ES-I3 (cell line): ENCODE data around the gene MACROD2.

Experiments
- H3K36me3 ChIP-seq: 2 replicates; pipeline ENCODE4 v1.6.1; 2013; ENCODE audit warnings: mild to moderate bottlenecking, low read length, control low read depth, moderate library complexity; ENCODE audit not compliant: insufficient read depth
- H3K4me1 ChIP-seq: 2 replicates; pipeline ENCODE4 v1.6.1; 2013; ENCODE audit warnings: mild to moderate bottlenecking, control low read depth, low read length; ENCODE audit not compliant: insufficient read depth
- H3K9ac ChIP-seq: 2 replicates; pipeline ENCODE4 v1.6.1; 2013; ENCODE audit warnings: low read depth, mild to moderate bottlenecking, low read length, moderate library complexity
- H3K9me3 ChIP-seq: 2 replicates; pipeline ENCODE4 v1.6.1; 2013; ENCODE audit warnings: mild to moderate bottlenecking, low read length, moderate library complexity; ENCODE audit not compliant: control insufficient read depth, insufficient read depth

The MACROD2 gene

GRCh38 chr20:14892782-14893181 lies 897.5 kb downstream of the MACROD2 start:
- H3K36me3 ChIP-seq = no peaks in the 10 kb centered on the region
- no peaks in the 10 kb centered on the region for H3K4me1 ChIP-seq
- no peaks in the 10 kb centered on the region; the same call in 1 of the 2 replicates for H3K9me3 ChIP-seq
- H3K9ac ChIP-seq = no peak overlapping the region

GRCh38 chr20:14896569-14896968 lies 901.3 kb downstream of the MACROD2 start:
- Histone ChIP-seq H3K4me1 (no peaks in the 10 kb centered on the region), H3K9ac (no peak overlapping the region), H3K9me3 (no peaks in the 10 kb centered on the region; the same call in 1 of the 2 replicates), H3K36me3 (no peaks in the 10 kb centered on the region)

- no peaks in the 10 kb centered on the region for H3K36me3 ChIP-seq
- H3K9me3 ChIP-seq = no peaks in the 10 kb centered on the region; the same call in 1 of the 2 replicates
- H3K9ac ChIP-seq = no peak overlapping the region
- H3K4me1 ChIP-seq = no peaks in the 10 kb centered on the region
These were observed 902.3 kb downstream of the MACROD2 start for GRCh38 chr20:14897608-14898007.

- H3K4me1 ChIP-seq = peaks cover 9% of the 10 kb centered on the region; the same call in 1 of the 2 replicates
- no peaks in the 10 kb centered on the region for H3K9me3 ChIP-seq
- H3K9ac ChIP-seq = no peak overlapping the region
- H3K36me3 ChIP-seq = no peaks in the 10 kb centered on the region
These were observed 907.2 kb downstream of the MACROD2 start for GRCh38 chr20:14902432-14903089.

GRCh38 chr20:14906908-14907434 lies 911.7 kb downstream of the MACROD2 start:
- Histone ChIP-seq H3K36me3 (no peaks in the 10 kb centered on the region), H3K4me1 (peaks cover 9% of the 10 kb centered on the region; the same call in 1 of the 2 replicates), H3K9ac (no peak overlapping the region), H3K9me3 (no peaks in the 10 kb centered on the region; the same call in 1 of the 2 replicates)

GRCh38 chr20:14910126-14910525 lies 914.8 kb downstream of the MACROD2 start:
- Histone ChIP-seq H3K4me1 (peaks cover 9% of the 10 kb centered on the region; the same call in 1 of the 2 replicates), H3K36me3 (no peaks in the 10 kb centered on the region), H3K9me3 (no peaks in the 10 kb centered on the region; the same call in 1 of the 2 replicates), H3K9ac (no peak overlapping the region)

- Histone ChIP-seq H3K36me3 (no peaks in the 10 kb centered on the region), H3K9ac (no peak overlapping the region), H3K4me1 (no peaks in the 10 kb centered on the region), H3K9me3 (no peaks in the 10 kb centered on the region; the same call in 1 of the 2 replicates)
These were observed 918.7 kb downstream of the MACROD2 start for GRCh38 chr20:14913896-14914620.

GRCh38 chr20:14914633-14915032 lies 919.3 kb downstream of the MACROD2 start:
- H3K9me3 ChIP-seq = no peaks in the 10 kb centered on the region; the same call in 1 of the 2 replicates
- H3K9ac ChIP-seq = no peak overlapping the region
- no peaks in the 10 kb centered on the region for H3K36me3 ChIP-seq
- peaks cover 5% of the 10 kb centered on the region; the same call in 1 of the 2 replicates for H3K4me1 ChIP-seq

GRCh38 chr20:14915356-14915755 lies 920.0 kb downstream of the MACROD2 start:
- Histone ChIP-seq H3K9ac (no peak overlapping the region), H3K36me3 (no peaks in the 10 kb centered on the region), H3K9me3 (no peaks in the 10 kb centered on the region), H3K4me1 (peaks cover 5% of the 10 kb centered on the region; the same call in 1 of the 2 replicates)

GRCh38 chr20:14916360-14916920 lies 921.1 kb downstream of the MACROD2 start:
- Histone ChIP-seq H3K36me3 (no peaks in the 10 kb centered on the region), H3K9me3 (no peaks in the 10 kb centered on the region)

GRCh38 chr20:14918281-14918680 lies 923.0 kb downstream of the MACROD2 start:
- peaks cover 8% of the 10 kb centered on the region; the same call in 1 of the 2 replicates for H3K4me1 ChIP-seq
- H3K9ac ChIP-seq = no peak overlapping the region
- H3K36me3 ChIP-seq = no peaks in the 10 kb centered on the region
- no peaks in the 10 kb centered on the region for H3K9me3 ChIP-seq

More at GRCh38 chr20:14916360-14916920, 921.1 kb downstream of the MACROD2 start:
- Histone ChIP-seq H3K9ac (no peak overlapping the region), H3K4me1 (peaks cover 5% of the 10 kb centered on the region; the same call in 1 of the 2 replicates)

- Histone ChIP-seq H3K36me3 (no peaks in the 10 kb centered on the region), H3K4me1 (peaks cover 9% of the 10 kb centered on the region; the same call in 1 of the 2 replicates), H3K9ac (no peak overlapping the region), H3K9me3 (no peaks in the 10 kb centered on the region)
These were observed 923.7 kb downstream of the MACROD2 start for GRCh38 chr20:14918976-14919375.

GRCh38 chr20:14919501-14920081 lies 924.3 kb downstream of the MACROD2 start:
- Histone ChIP-seq H3K4me1 (peaks cover 9% of the 10 kb centered on the region; the same call in 1 of the 2 replicates), H3K9ac (no peak overlapping the region), H3K36me3 (no peaks in the 10 kb centered on the region)

GRCh38 chr20:14921513-14921912 lies 926.2 kb downstream of the MACROD2 start:
- H3K4me1 ChIP-seq = peaks cover 9% of the 10 kb centered on the region; the same call in 1 of the 2 replicates
- H3K9me3 ChIP-seq = no peaks in the 10 kb centered on the region
- H3K9ac ChIP-seq = no peak overlapping the region
- H3K36me3 ChIP-seq = no peaks in the 10 kb centered on the region

More at GRCh38 chr20:14919501-14920081, 924.3 kb downstream of the MACROD2 start:
- H3K9me3 ChIP-seq = no peaks in the 10 kb centered on the region
